SK-N-SH (cell line): ENCODE data around the gene ANK2. TPM values are rescaled to one million over a fixed set of nuclear protein-coding genes. Genes with fewer than 3 reads are reported as not detected.

Source experiments
- CTCF ChIA-PET: fragments of 300-600, 350-600 bp; formaldehyde crosslinking; extraction: SDS; loops from one replicate; lab custom pipeline; 2021; lab: Yijun Ruan, JAX
- POLR2A ChIA-PET: fragments of 350-600 bp; sonication (Branson Sonifier 250); formaldehyde crosslinking; extraction: SDS; loops from one replicate; lab custom pipeline; 2020; ENCODE audit warnings: antibody characterized with exemption, inconsistent platforms; lab: Yijun Ruan, JAX
- DNase-seq: peaks from one replicate; pipeline ENCODE4 v3.0.0; 2012
- H2AFZ ChIP-seq: fragments of 200-600 bp; sonication (generic); 2 replicates; pipeline ENCODE4 v1.8.1; 2016; ENCODE audit warnings: antibody characterized with exemption, mild to moderate bottlenecking, low read depth
- H3F3A ChIP-seq: fragments of 200-600 bp; sonication (generic); replicated peaks from 2 replicates; pipeline ENCODE3; 2016; ENCODE audit warnings: antibody characterized with exemption, mild to moderate bottlenecking; ENCODE audit not compliant: insufficient read depth
- H3K27ac ChIP-seq, 2 experiments: fragments of 200-500 bp in 1 of 2; fragments of 200-600 bp in 1 of 2; sonication (Bioruptor generic) in 1 of 2; sonication (generic), shearing (Covaris generic) in 1 of 2; 2 replicates each; pipeline versions ENCODE4 v1.5.1 to v1.6.1; 2014 to 2016; ENCODE audit warnings: low read depth in 2 of 2, inconsistent platforms in 1 of 2, low read length in 1 of 2, mild to moderate bottlenecking in 1 of 2, mixed read lengths in 1 of 2
- H3K27me3 ChIP-seq: fragments of 200-600 bp; sonication (generic), shearing (Covaris generic); 2 replicates; pipeline ENCODE4 v1.6.1; 2016; ENCODE audit warnings: mixed run types; ENCODE audit not compliant: insufficient read depth
- H3K36me3 ChIP-seq, 2 experiments: fragments of 200-500 bp in 1 of 2; fragments of 200-600 bp in 1 of 2; sonication (Bioruptor generic) in 1 of 2; sonication (generic) in 1 of 2; replicated peaks in 1 of 2; 2 replicates each; pipeline versions ENCODE3 to v1.5.1; 2014 to 2016; ENCODE audit warnings: low read length in 1 of 2, mild to moderate bottlenecking in 1 of 2; ENCODE audit not compliant: insufficient read depth in 2 of 2, control insufficient read depth in 1 of 2
- H3K4me1 ChIP-seq, 2 experiments: fragments of 200-500 bp in 1 of 2; fragments of 200-600 bp in 1 of 2; sonication (Bioruptor generic) in 1 of 2; sonication (generic), shearing (Covaris generic) in 1 of 2; 2 replicates each; pipeline versions ENCODE4 v1.5.1 to v1.6.1; 2014 to 2016; ENCODE audit warnings: low read depth in 1 of 2, low read length in 1 of 2, mixed run types in 1 of 2; ENCODE audit not compliant: insufficient read depth in 2 of 2, control insufficient read depth in 1 of 2
- H3K4me2 ChIP-seq: fragments of 200-600 bp; sonication (generic), shearing (Covaris generic); 2 replicates; pipeline ENCODE4 v1.6.1; 2017; ENCODE audit warnings: mixed run types
- H3K4me3 ChIP-seq, 2 experiments: fragments of 200-500 bp in 1 of 2; fragments of 200-600 bp in 1 of 2; sonication (Bioruptor generic) in 1 of 2; sonication (generic), shearing (Covaris generic) in 1 of 2; 2 replicates each; pipeline versions ENCODE4 v1.5.1 to v1.8.1; 2014 to 2016; ENCODE audit warnings: low read depth in 2 of 2, inconsistent platforms in 1 of 2, low read length in 1 of 2, mild to moderate bottlenecking in 1 of 2, mixed read lengths in 1 of 2, moderate library complexity in 1 of 2
- H3K79me2 ChIP-seq: fragments of 200-600 bp; sonication (generic); 2 replicates; pipeline ENCODE4 v1.8.1; 2017; ENCODE audit warnings: mild to moderate bottlenecking; ENCODE audit not compliant: insufficient read depth
- H3K9ac ChIP-seq: fragments of 200-600 bp; sonication (generic); 2 replicates; pipeline ENCODE4 v1.6.1; 2017; ENCODE audit warnings: mixed run types
- H3K9me2 ChIP-seq: fragments of 200-600 bp; sonication (generic); 2 replicates; pipeline ENCODE4 v1.6.1; 2017; ENCODE audit warnings: mixed run types
- H3K9me3 ChIP-seq: fragments of 200-600 bp; sonication (generic); 2 replicates; pipeline ENCODE4 v1.6.1; 2017; ENCODE audit warnings: mixed run types, mild to moderate bottlenecking, moderate library complexity
- H4K20me1 ChIP-seq: fragments of 200-600 bp; sonication (generic); 2 replicates; pipeline ENCODE4 v1.6.1; 2017; ENCODE audit warnings: mild to moderate bottlenecking, mixed run types; ENCODE audit not compliant: insufficient read depth
- CTCF ChIP-seq: fragments of 200-600 bp; sonication (generic); IDR thresholded peaks from 2 replicates; pipeline ENCODE4 v1.6.1; 2017; ENCODE audit warnings: antibody characterized with exemption, mild to moderate bottlenecking, moderate library complexity
- EP300 ChIP-seq, 2 experiments: IDR thresholded peaks; 2 replicates each; pipeline versions ENCODE4 v1.4.0 to v1.6.1; 2012; ENCODE audit warnings: borderline replicate concordance in 1 of 2, low read depth in 1 of 2, low read length in 1 of 2
- EZH2phosphoT487 ChIP-seq: fragments of 200-600 bp; sonication (generic); IDR thresholded peaks from 2 replicates; pipeline ENCODE4 v1.6.1; 2017; ENCODE audit warnings: low read depth, mixed run types, mild to moderate bottlenecking, antibody characterized with exemption, moderate library complexity, borderline replicate concordance
- FOSL2 ChIP-seq: IDR thresholded peaks from 2 replicates; pipeline ENCODE4 v1.4.0; 2012; ENCODE audit warnings: low read depth, mild to moderate bottlenecking, moderate library complexity, borderline replicate concordance
- FOXJ3 ChIP-seq: sonication (generic); formaldehyde crosslinking; IDR thresholded peaks from 2 replicates; pipeline ENCODE4 v1.5.1; 2020; ENCODE audit warnings: mild to moderate bottlenecking, missing genetic modification reagents
- FOXM1 ChIP-seq: IDR thresholded peaks from 2 replicates; pipeline ENCODE4 v1.4.0; 2012; ENCODE audit warnings: low read depth, mild to moderate bottlenecking
- GABPA ChIP-seq: IDR thresholded peaks from 2 replicates; pipeline ENCODE4 v1.4.0; 2012; ENCODE audit warnings: low read depth, mild to moderate bottlenecking
- GATA2 ChIP-seq: sonication (generic); formaldehyde crosslinking; IDR thresholded peaks from 2 replicates; pipeline ENCODE4 v1.5.0; 2020; ENCODE audit warnings: mild to moderate bottlenecking, missing genetic modification reagents
- IRF3 ChIP-seq: fragments of 150-350 bp; IDR thresholded peaks from 2 replicates; pipeline ENCODE4 v1.6.1; 2016; ENCODE audit warnings: mild to moderate bottlenecking, low read depth, low read length
- JUND ChIP-seq: IDR thresholded peaks from 2 replicates; pipeline ENCODE4 v1.4.0; 2012
- MXI1 ChIP-seq: IDR thresholded peaks from 2 replicates; pipeline ENCODE4 v1.6.1; 2012; ENCODE audit warnings: mild to moderate bottlenecking, low read depth, low read length, improper control_type of control experiment
- NFIC ChIP-seq: IDR thresholded peaks from 2 replicates; pipeline ENCODE4 v1.4.0; 2012; ENCODE audit warnings: borderline replicate concordance
- NRF1 ChIP-seq: IDR thresholded peaks from 2 replicates; pipeline ENCODE4 v1.6.1; 2012; ENCODE audit warnings: low read depth, mild to moderate bottlenecking, low read length
- POLR2AphosphoS5 ChIP-seq: IDR thresholded peaks from 2 replicates; pipeline ENCODE4 v1.6.1; 2012; ENCODE audit warnings: low read depth, low read length
- RCOR1 ChIP-seq: fragments of 150-350 bp; IDR thresholded peaks from 2 replicates; pipeline ENCODE4 v1.6.1; 2017; ENCODE audit warnings: antibody characterized with exemption, low read length
- RFX5 ChIP-seq: IDR thresholded peaks from 2 replicates; pipeline ENCODE4 v1.6.1; 2012; ENCODE audit warnings: mild to moderate bottlenecking, improper control_type of control experiment, low read length
- RXRA ChIP-seq: IDR thresholded peaks from 2 replicates; pipeline ENCODE4 v1.4.0; 2012; ENCODE audit warnings: low read depth, mild to moderate bottlenecking, borderline replicate concordance
- TAF1 ChIP-seq: IDR thresholded peaks from 2 replicates; pipeline ENCODE4 v1.6.1; 2012; ENCODE audit warnings: low read depth, mild to moderate bottlenecking, low read length, moderate library complexity, borderline replicate concordance
- TCF12 ChIP-seq: IDR thresholded peaks from 2 replicates; pipeline ENCODE4 v1.4.0; 2012
- USF2 ChIP-seq: fragments of 150-350 bp; IDR thresholded peaks from 2 replicates; pipeline ENCODE4 v1.6.1; 2017; ENCODE audit warnings: antibody characterized with exemption, low read length, low read depth, borderline replicate concordance
- ZBTB33 ChIP-seq: IDR thresholded peaks from 2 replicates; pipeline ENCODE4 v1.4.0; 2012; ENCODE audit warnings: low read depth, borderline replicate concordance
- WGBS: methylation state at CpG from one replicate; pipeline ENCODE4 v1.1.6; 2017; ENCODE audit warnings: low lambda C conversion rate; 5-methylcytosine and 5-hydroxymethylcytosine counted together
- polyA plus RNA-seq, 3 experiments: library from polyadenylated mRNA; depleted of rRNA; stranded (reverse); fragments of >200 nt; gene quantifications; 2 replicates each; pipeline ENCODE4 v1.2.3, GENCODE V29; 2012

The ANK2 gene
- polyA plus RNA-seq, 1 of the 3 experiments (the other 2 are of a cell fraction): 0.69 TPM

GRCh38 chr4:113071274-113071673, 21.8 kb downstream of the ANK2 start:
- no peaks in the 10 kb centered on the region for H3K79me2 ChIP-seq
- no peaks in the 10 kb centered on the region for H4K20me1 ChIP-seq
- no peaks in the 10 kb centered on the region for H3K27me3 ChIP-seq
- 82% methylated on average over 4 of the region's 4 CpGs for WGBS
- TF ChIP-seq IRF3 (no peak), GATA2 (CRISPR knock-in tag) (no peak), MXI1 (no peak), RXRA (no peak), NRF1 (no peak), TAF1 (no peak)
- no peaks in the 10 kb centered on the region for H3K36me3 ChIP-seq
- H3K4me2 ChIP-seq: no peak overlapping the region
- no peak overlapping the region for H3K9ac ChIP-seq
- DNase-seq: no peak
- no peak overlapping the region for H2AFZ ChIP-seq
- POLR2A ChIA-PET: no interaction called here
- no peaks in the 10 kb centered on the region for H3F3A ChIP-seq
- H3K9me3 ChIP-seq: no peaks in the 10 kb centered on the region
- H3K4me1 ChIP-seq: peaks cover 0 to 4% of the 10 kb centered on the region in 2 experiments; a peak in 2 of 4 replicates
- CTCF ChIA-PET: interaction anchor here (1.4 kb wide), 1 partner anchor 20 kb away, joined by 3 read pairs; no protein-coding TSS in a partner anchor
- no peak overlapping the region for H3K4me3 ChIP-seq
- no peaks in the 10 kb centered on the region for H3K9me2 ChIP-seq
- no peak overlapping the region for H3K27ac ChIP-seq

- Histone ChIP-seq H3K4me1 (peaks cover 0 to 4% of the 10 kb centered on the region in 2 experiments; a peak in 2 of 4 replicates), H4K20me1 (no peaks in the 10 kb centered on the region), H3K27ac (no peak overlapping the region; a peak in 1 of 4 replicates), H3K4me2 (no peak overlapping the region), H3K79me2 (no peaks in the 10 kb centered on the region), H3K9ac (no peak overlapping the region), H3K9me2 (no peaks in the 10 kb centered on the region), H3K4me3 (no peak overlapping the region), H3K36me3 (no peaks in the 10 kb centered on the region), H3K27me3 (no peaks in the 10 kb centered on the region), H3K9me3 (no peaks in the 10 kb centered on the region), H2AFZ (no peak overlapping the region), H3F3A (no peaks in the 10 kb centered on the region)
- no peak for DNase-seq
- TF ChIP-seq NFIC (no peak), ZBTB33 (no peak), GABPA (no peak), NRF1 (no peak), POLR2AphosphoS5 (no peak), EP300 (IDR thresholded peaks at IDR 0.05; ENCODE audit: borderline replicate concordance in 1 of 2, low read depth in 1 of 2, low read length in 1 of 2) (no peak), JUND (no peak), TCF12 (no peak), RCOR1 (no peak), FOXJ3 (CRISPR knock-in tag) (no peak), CTCF (no peak), USF2 (no peak), EZH2phosphoT487 (no peak), RFX5 (no peak), MXI1 (no peak), FOSL2 (no peak), GATA2 (CRISPR knock-in tag) (no peak), TAF1 (no peak), FOXM1 (no peak)
- 55% methylated on average over 2 of the region's 2 CpGs for WGBS
- POLR2A ChIA-PET: no interaction called here
- CTCF ChIA-PET: interaction anchor here (1.4 kb wide), 1 partner anchor 21 kb away, joined by 3 read pairs; no protein-coding TSS in a partner anchor
Measured at GRCh38 chr4:113071805-113072204, 22.4 kb downstream of the ANK2 start.
